ENCODE measurements around the gene RRAGC.
A peak's percentile ranks its signal among the peaks of the same experiment; 100 is the strongest.

Gene RRAGC

GRCh38 chr1:38834937-38835827 is 24.4 kb downstream of the RRAGC start:
- H3K4me3 ChIP-seq (replicated peaks; ENCODE audit: insufficient read depth, low read length): no peak overlapping the region
- peak overlapping the region; percentile 95 for H3K27ac ChIP-seq (replicated peaks)
- TF ChIP-seq CTCF (IDR thresholded peaks at IDR 0.05; ENCODE audit: insufficient read depth, low read length) (peak; percentile 64), POLR2AphosphoS5 (IDR thresholded peaks at IDR 0.05; ENCODE audit: low read depth) (no peak), SPI1 (IDR thresholded peaks at IDR 0.05; ENCODE audit: borderline replicate concordance, low read depth) (no peak), REST (IDR thresholded peaks at IDR 0.05; ENCODE audit: insufficient replicate concordance, low read depth) (no peak), GABPA (IDR thresholded peaks at IDR 0.05; ENCODE audit: low read depth) (no peak)
- DNase-seq (ENCODE audit: low read depth in 1 of 2, low spot score in 1 of 2): peak; percentile 82 to 87
- no peaks in the 10 kb centered on the region for H3K27me3 ChIP-seq (ENCODE audit: insufficient read depth, poor library complexity, severe bottlenecking)

- peak; percentile 52 to 77 for DNase-seq (ENCODE audit: low read depth in 1 of 2, low spot score in 1 of 2)
- H3K27ac ChIP-seq (replicated peaks): peak overlapping the region; percentile 95
- TF ChIP-seq REST (IDR thresholded peaks at IDR 0.05; ENCODE audit: insufficient replicate concordance, low read depth) (no peak), CTCF (IDR thresholded peaks at IDR 0.05; ENCODE audit: insufficient read depth, low read length) (no peak), SPI1 (IDR thresholded peaks at IDR 0.05; ENCODE audit: borderline replicate concordance, low read depth) (peak; percentile 96), POLR2AphosphoS5 (IDR thresholded peaks at IDR 0.05; ENCODE audit: low read depth) (no peak; the same call in 1 of the 2 replicates)
- no peaks in the 10 kb centered on the region for H3K27me3 ChIP-seq (ENCODE audit: insufficient read depth, poor library complexity, severe bottlenecking)
- no peak overlapping the region for H3K4me3 ChIP-seq (replicated peaks; ENCODE audit: insufficient read depth, low read length)
Observed at GRCh38 chr1:38834221-38834782, 25.3 kb downstream of the RRAGC start.

GRCh38 chr1:38833146-38833545 is 26.4 kb downstream of the RRAGC start:
- Histone ChIP-seq H3K27me3 (ENCODE audit: insufficient read depth, poor library complexity, severe bottlenecking) (no peaks in the 10 kb centered on the region), H3K4me3 (replicated peaks; ENCODE audit: insufficient read depth, low read length) (no peak overlapping the region), H3K27ac (replicated peaks) (peak overlapping the region; percentile 95)
- DNase-seq (ENCODE audit: low read depth in 1 of 2, low spot score in 1 of 2): peak in 1 of 2 experiments; percentile 39
- TF ChIP-seq GABPA (IDR thresholded peaks at IDR 0.05; ENCODE audit: low read depth): no peak
- TF ChIP-seq SPI1 (IDR thresholded peaks at IDR 0.05; ENCODE audit: borderline replicate concordance, low read depth): no peak
- no peak for TF ChIP-seq REST (IDR thresholded peaks at IDR 0.05; ENCODE audit: insufficient replicate concordance, low read depth)
- TF ChIP-seq CTCF (IDR thresholded peaks at IDR 0.05; ENCODE audit: insufficient read depth, low read length): no peak
- TF ChIP-seq POLR2AphosphoS5 (IDR thresholded peaks at IDR 0.05; ENCODE audit: low read depth): no peak
